Loucy (cell line): Measurements from ENCODE around the gene C19orf25.

Experiments
- EZH2phosphoT487 ChIP-seq: fragments of 200-600 bp; IDR thresholded peaks from 2 replicates; pipeline ENCODE4 v1.6.1; 2018; ENCODE audit warnings: antibody characterized with exemption, mild to moderate bottlenecking, moderate library complexity, borderline replicate concordance
- TF ChIP-seq, protein P1 (sequence below): fragments of 200-600 bp; sonication (generic); conservative IDR thresholded peaks from 2 replicates; pipeline ENCODE4 v1.5.1; 2014; ENCODE audit warnings: mild to moderate bottlenecking, antibody characterized with exemption, low read length

DNA sequence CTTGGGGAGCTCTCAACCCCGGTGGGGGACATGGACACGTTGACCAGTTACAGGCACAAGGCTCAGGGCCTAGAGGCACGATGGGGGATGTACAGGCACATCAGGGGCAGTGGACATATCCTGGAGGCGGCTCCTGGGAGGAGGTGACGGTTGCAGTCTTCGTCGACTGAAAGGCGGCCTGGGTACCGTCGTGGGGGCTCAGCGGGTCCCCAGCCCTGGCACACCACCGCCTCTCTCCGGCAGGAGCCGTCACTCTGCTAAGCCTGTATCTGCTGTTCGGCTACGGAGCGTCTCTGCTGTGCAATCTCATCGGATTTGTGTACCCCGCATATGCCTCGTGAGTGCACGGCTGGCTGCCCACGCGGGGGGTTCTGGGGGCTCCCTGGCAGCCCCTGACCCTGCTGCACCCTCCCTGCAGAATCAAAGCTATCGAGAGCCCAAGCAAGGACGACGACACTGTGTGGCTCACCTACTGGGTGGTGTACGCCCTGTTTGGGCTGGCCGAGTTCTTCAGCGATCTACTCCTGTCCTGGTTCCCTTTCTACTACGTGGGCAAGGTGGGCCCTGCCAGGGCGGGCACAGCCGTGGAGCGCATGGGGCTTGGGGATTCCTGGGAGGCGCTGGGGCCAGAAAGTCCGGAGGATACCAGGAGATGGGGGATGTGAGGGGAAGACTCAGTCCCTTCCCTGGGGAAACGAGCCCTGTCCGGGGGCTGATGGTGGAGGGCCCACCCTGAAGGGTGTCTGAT lies 16.2 kb upstream of the C19orf25 start:
- TF ChIP-seq, protein P1, sequence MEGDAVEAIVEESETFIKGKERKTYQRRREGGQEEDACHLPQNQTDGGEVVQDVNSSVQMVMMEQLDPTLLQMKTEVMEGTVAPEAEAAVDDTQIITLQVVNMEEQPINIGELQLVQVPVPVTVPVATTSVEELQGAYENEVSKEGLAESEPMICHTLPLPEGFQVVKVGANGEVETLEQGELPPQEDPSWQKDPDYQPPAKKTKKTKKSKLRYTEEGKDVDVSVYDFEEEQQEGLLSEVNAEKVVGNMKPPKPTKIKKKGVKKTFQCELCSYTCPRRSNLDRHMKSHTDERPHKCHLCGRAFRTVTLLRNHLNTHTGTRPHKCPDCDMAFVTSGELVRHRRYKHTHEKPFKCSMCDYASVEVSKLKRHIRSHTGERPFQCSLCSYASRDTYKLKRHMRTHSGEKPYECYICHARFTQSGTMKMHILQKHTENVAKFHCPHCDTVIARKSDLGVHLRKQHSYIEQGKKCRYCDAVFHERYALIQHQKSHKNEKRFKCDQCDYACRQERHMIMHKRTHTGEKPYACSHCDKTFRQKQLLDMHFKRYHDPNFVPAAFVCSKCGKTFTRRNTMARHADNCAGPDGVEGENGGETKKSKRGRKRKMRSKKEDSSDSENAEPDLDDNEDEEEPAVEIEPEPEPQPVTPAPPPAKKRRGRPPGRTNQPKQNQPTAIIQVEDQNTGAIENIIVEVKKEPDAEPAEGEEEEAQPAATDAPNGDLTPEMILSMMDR: no peak
- no peak for TF ChIP-seq EZH2phosphoT487
